H1 (cell line): ENCODE measurements around the gene FHAD1. TPM values are rescaled to one million over a fixed set of nuclear protein-coding genes. Genes with fewer than 3 reads are reported as not detected.
A peak's percentile ranks its signal among the peaks of the same experiment; 100 is the strongest.

Experiments used
- CTCF ChIA-PET: fragments of 300-600 bp; sonication (Branson Sonifier 250); formaldehyde crosslinking; loops from one replicate; lab custom pipeline; 2021; ENCODE audit not compliant: partially characterized antibody; lab: Charles Lee
- POLR2A ChIA-PET: fragments of 300-600 bp; sonication (Branson Sonifier 250); formaldehyde crosslinking; loops from one replicate; lab custom pipeline; 2021; ENCODE audit warnings: inconsistent platforms; ENCODE audit not compliant: partially characterized antibody; lab: Charles Lee
- DNase-seq, 2 experiments: peaks; one replicate each; pipeline versions ENCODE4 v3.0.0 to v3.0.0-alpha.2; 2010 to 2022; ENCODE audit warnings: low spot score in 2 of 2, low read depth in 1 of 2, mixed read lengths in 1 of 2
- FAIRE-seq: peaks from 2 replicates; lab custom pipeline; 2011; peaks lifted over from hg19 to GRCh38; lab: Jason Lieb, UNC
- H2AFZ ChIP-seq: 2 replicates; pipeline ENCODE4 v1.8.1; 2012; ENCODE audit warnings: low read length, inconsistent platforms
- H2AK5ac ChIP-seq: 2 replicates; pipeline ENCODE4 v1.6.1; 2013; ENCODE audit warnings: low read depth, low read length
- H2BK120ac ChIP-seq: replicated peaks from 2 replicates; pipeline ENCODE3; 2013; ENCODE audit warnings: low read depth, low read length, inconsistent platforms
- H2BK12ac ChIP-seq: 2 replicates; pipeline ENCODE4 v1.6.1; 2013; ENCODE audit warnings: low read depth, low read length
- H2BK15ac ChIP-seq: 2 replicates; pipeline ENCODE4 v1.6.1; 2013; ENCODE audit warnings: low read length
- H2BK20ac ChIP-seq: 2 replicates; pipeline ENCODE4 v1.6.1; 2013; ENCODE audit warnings: low read length
- H2BK5ac ChIP-seq: 2 replicates; pipeline ENCODE4 v1.6.1; 2013; ENCODE audit warnings: low read depth, low read length
- H3K14ac ChIP-seq: 2 replicates; pipeline ENCODE4 v1.6.1; 2013; ENCODE audit warnings: inconsistent platforms; ENCODE audit not compliant: insufficient read length
- H3K18ac ChIP-seq: 2 replicates; pipeline ENCODE4 v1.6.1; 2013; ENCODE audit warnings: low read length; ENCODE audit errors: extremely low read depth
- H3K23ac ChIP-seq: 2 replicates; pipeline ENCODE4 v1.6.1; 2013; ENCODE audit warnings: inconsistent platforms; ENCODE audit not compliant: insufficient read length
- H3K23me2 ChIP-seq: 2 replicates; pipeline ENCODE4 v1.6.1; 2013; ENCODE audit warnings: low read depth, low read length
- H3K27ac ChIP-seq: 2 replicates; pipeline ENCODE4 v1.6.1; 2011; ENCODE audit warnings: low read depth, low read length, inconsistent platforms
- H3K27me3 ChIP-seq, 4 experiments: replicated peaks in 1 of 4; 1 replicate in 1 of 4; 2 replicates in 3 of 4; pipeline versions ENCODE4 v1.6.1 to v1.8.1; 2011 to 2013; ENCODE audit warnings: low read length in 3 of 4, mild to moderate bottlenecking in 3 of 4, inconsistent platforms in 2 of 4, mixed read lengths in 2 of 4, moderate library complexity in 1 of 4; ENCODE audit not compliant: control insufficient read depth in 3 of 4, insufficient read depth in 3 of 4; ENCODE audit errors: extremely low read depth in 1 of 4
- H3K36me3 ChIP-seq, 4 experiments: 2 replicates each; pipeline versions ENCODE4 v1.6.1 to v1.8.1; 2011 to 2013; ENCODE audit warnings: mild to moderate bottlenecking in 4 of 4, low read length in 3 of 4, moderate library complexity in 2 of 4, control low read depth in 1 of 4, inconsistent platforms in 1 of 4; ENCODE audit not compliant: insufficient read depth in 4 of 4, control insufficient read depth in 2 of 4
- H3K4ac ChIP-seq: replicated peaks from 2 replicates; pipeline ENCODE3; 2013; ENCODE audit warnings: low read length, low read depth, mixed read lengths, inconsistent platforms; ENCODE audit not compliant: insufficient read length
- H3K4me1 ChIP-seq, 4 experiments: replicated peaks in 1 of 4; 1 replicate in 1 of 4; 2 replicates in 3 of 4; pipeline versions ENCODE4 v1.6.1 to v1.8.1; 2011 to 2013; ENCODE audit warnings: low read length in 3 of 4, inconsistent platforms in 2 of 4, mixed read lengths in 1 of 4; ENCODE audit not compliant: insufficient read depth in 4 of 4, control insufficient read depth in 3 of 4
- H3K4me2 ChIP-seq, 2 experiments: 2 replicates each; pipeline versions ENCODE4 v1.6.1 to v1.8.1; 2011 to 2013; ENCODE audit warnings: low read depth in 2 of 2, low read length in 2 of 2, control low read depth in 1 of 2, inconsistent platforms in 1 of 2, mild to moderate bottlenecking in 1 of 2; ENCODE audit not compliant: insufficient read depth in 1 of 2
- H3K4me3 ChIP-seq, 4 experiments: fragments of 200-600, 300-600 bp in 1 of 4; sonication (generic), shearing (Covaris generic), sonication (Bioruptor Twin) in 1 of 4; 2 replicates each; pipeline versions ENCODE4 v1.5.1 to v1.8.1; 2011 to 2016; ENCODE audit warnings: low read length in 4 of 4, low read depth in 3 of 4, control low read depth in 2 of 4, inconsistent platforms in 2 of 4, mild to moderate bottlenecking in 2 of 4, mixed read lengths in 1 of 4, moderate library complexity in 1 of 4; ENCODE audit not compliant: insufficient read depth in 2 of 4; ENCODE audit errors: extremely low read depth in 1 of 4
- H3K56ac ChIP-seq: replicated peaks from 2 replicates; pipeline ENCODE3; 2013; ENCODE audit warnings: low read depth, mild to moderate bottlenecking, mixed read lengths, low read length, inconsistent platforms; ENCODE audit not compliant: insufficient read length
- H3K79me1 ChIP-seq: 2 replicates; pipeline ENCODE4 v1.6.1; 2013; ENCODE audit warnings: low read depth, low read length, control low read depth
- H3K79me2 ChIP-seq, 2 experiments: 2 replicates each; pipeline versions ENCODE4 v1.6.1 to v1.8.1; 2012 to 2013; ENCODE audit warnings: low read length in 2 of 2, mild to moderate bottlenecking in 2 of 2, inconsistent platforms in 1 of 2; ENCODE audit not compliant: insufficient read depth in 2 of 2, control insufficient read depth in 1 of 2
- H3K9ac ChIP-seq, 4 experiments: replicated peaks in 1 of 4; 1 replicate in 1 of 4; 2 replicates in 3 of 4; pipeline versions ENCODE4 v1.6.1 to v1.8.1; 2011 to 2013; ENCODE audit warnings: low read depth in 3 of 4, low read length in 3 of 4, control low read depth in 2 of 4, mild to moderate bottlenecking in 2 of 4, moderate library complexity in 2 of 4, inconsistent platforms in 1 of 4; ENCODE audit errors: extremely low read depth in 1 of 4
- H3K9me3 ChIP-seq, 2 experiments: 2 replicates each; pipeline versions ENCODE4 v1.6.1 to v1.8.1; 2012 to 2013; ENCODE audit warnings: mild to moderate bottlenecking in 2 of 2, moderate library complexity in 2 of 2, control low read depth in 1 of 2, inconsistent platforms in 1 of 2, low read depth in 1 of 2, low read length in 1 of 2, mixed read lengths in 1 of 2; ENCODE audit not compliant: insufficient read depth in 2 of 2
- H4K20me1 ChIP-seq, 2 experiments: replicated peaks in 1 of 2; 2 replicates each; pipeline versions ENCODE3 to v1.8.1; 2011 to 2013; ENCODE audit warnings: inconsistent platforms in 2 of 2, low read length in 2 of 2, mild to moderate bottlenecking in 1 of 2; ENCODE audit not compliant: insufficient read depth in 2 of 2, control insufficient read depth in 1 of 2
- H4K5ac ChIP-seq: 2 replicates; pipeline ENCODE4 v1.6.1; 2013; ENCODE audit warnings: low read length, low read depth, mixed read lengths, inconsistent platforms; ENCODE audit not compliant: insufficient read length
- H4K8ac ChIP-seq: 2 replicates; pipeline ENCODE4 v1.8.0; 2013; ENCODE audit warnings: mild to moderate bottlenecking, moderate library complexity, low read length, inconsistent platforms; ENCODE audit not compliant: insufficient read depth; ENCODE audit errors: extremely low read depth
- H4K91ac ChIP-seq: replicated peaks from 2 replicates; pipeline ENCODE3; 2013; ENCODE audit warnings: low read length, mixed read lengths, inconsistent platforms; ENCODE audit not compliant: insufficient read length
- NRF1 ChIP-seq: IDR thresholded peaks from 2 replicates; pipeline ENCODE4 v1.6.1; 2011; ENCODE audit warnings: mild to moderate bottlenecking, low read depth, low read length, improper control_type of control experiment
- POLR2A ChIP-seq, 2 experiments: IDR thresholded peaks; 1 replicate in 1 of 2; 2 replicates in 1 of 2; pipeline ENCODE4 v1.6.1; 2011; ENCODE audit warnings: low read depth in 2 of 2, low read length in 2 of 2, mild to moderate bottlenecking in 2 of 2; ENCODE audit errors: control extremely low read depth in 1 of 2
- TBP ChIP-seq: IDR thresholded peaks from 2 replicates; pipeline ENCODE4 v1.6.1; 2011; ENCODE audit warnings: low read depth, low read length, improper control_type of control experiment
- whole genome bisulfite sequencing, 2 experiments: shearing (Covaris generic) in 1 of 2; methylation state at CpG; one replicate each; pipeline versions ENCODE4 v1.1.6 to v1.1.7; 2013 to 2015; ENCODE audit warnings: low lambda C conversion rate in 2 of 2, mixed read lengths in 2 of 2, inconsistent platforms in 1 of 2, low coverage in 1 of 2, missing lambda C conversion rate in 1 of 2; ENCODE audit not compliant: insufficient replicate concordance in 2 of 2, insufficient coverage in 1 of 2, insufficient read length in 1 of 2; ENCODE audit errors: extremely low coverage in 1 of 2, missing lambda C conversion rate in 1 of 2; 5-methylcytosine and 5-hydroxymethylcytosine counted together
- polyA plus RNA-seq, 7 experiments: library from polyadenylated mRNA; depleted of rRNA in 3 of 7; stranded (reverse) in 5 of 7; unstranded in 2 of 7; fragments of >200 nt in 5 of 7; fragments of 200-250 nt in 2 of 7; gene quantifications; 1 replicate in 5 of 7; 2 replicates in 1 of 7; 4 replicates in 1 of 7; pipeline versions ENCODE4 v1.2.1 to v1.2.3, GENCODE V29; 2011 to 2013; ENCODE audit warnings: missing spikeins in 2 of 7, mixed read lengths in 2 of 7
- total RNA-seq: library from RNA; stranded (reverse); fragmentation: NEBNext Ultra II Directional; extraction: Animal tissue kit (Norgen Biotek cat#: 25700); gene quantifications from 2 replicates; pipeline ENCODE4 v1.2.1, GENCODE V29; 2021

The FHAD1 gene
- total and polyA plus RNA-seq, 2 of the 8 experiments (the other 6 are each of a cell fraction or from before 2014, with no cell fraction given): 0.39 to 0.69 TPM

DNA sequence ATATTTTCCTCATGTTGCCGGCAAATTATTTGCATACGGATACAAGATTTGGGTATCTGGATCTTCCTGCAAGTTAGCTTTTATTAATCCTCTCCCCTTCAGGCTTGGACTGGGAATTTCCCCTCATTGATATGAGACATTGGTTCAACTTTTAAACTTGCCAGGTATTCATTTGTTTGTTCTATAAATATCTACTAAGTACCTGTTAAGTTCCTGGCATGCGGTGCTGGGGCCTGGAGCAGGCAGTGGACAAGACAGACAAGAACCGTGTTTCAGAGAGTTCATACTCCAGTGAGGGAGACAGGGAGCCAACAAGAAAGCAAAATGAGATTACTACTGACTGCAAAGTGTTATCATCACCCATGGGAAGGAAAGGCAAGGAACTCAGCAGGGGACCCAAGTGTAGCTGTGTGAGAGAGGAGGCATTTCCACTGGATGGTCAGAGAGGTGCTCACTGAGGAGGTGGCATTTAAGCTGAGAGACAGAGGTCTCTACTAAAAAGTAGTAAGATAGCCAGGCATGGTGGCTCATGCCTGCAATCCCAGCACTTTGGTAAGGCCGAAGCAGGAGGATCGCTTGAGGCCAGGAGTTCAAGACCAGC is 39.1 kb upstream of the FHAD1 start:
- Histone ChIP-seq H2BK120ac (peak overlapping the region; percentile 85), H3K79me1 (no peaks in the 10 kb centered on the region), H3K23me2 (peaks cover 9% of the 10 kb centered on the region), H4K91ac (peak overlapping the region; percentile 89), H2BK5ac (peak overlapping the region; percentile 95), H3K4me1 (peaks cover 18 to 38% (median 32%) of the 10 kb centered on the region in 4 experiments), H3K27me3 (no peaks in the 10 kb centered on the region), H3K23ac (no peak overlapping the region), H4K20me1 (peaks cover 0 to 4% of the 10 kb centered on the region in 2 experiments), H2AFZ (no peak overlapping the region), H3K9ac (no peak overlapping the region; a peak in 1 of 7 replicates), H3K4ac (peak overlapping the region; percentile 58), H3K56ac (peak overlapping the region; percentile 40), H3K79me2 (peaks cover 0 to 13% of the 10 kb centered on the region in 2 experiments; a peak in 2 of 4 replicates), H2BK12ac (no peak overlapping the region), H4K8ac (no peak overlapping the region; the same call in 1 of the 2 replicates), H2BK20ac (peak overlapping the region; percentile 99), H3K27ac (0 out of 2 replicates have a peak overlapping the region, but pooled peaks have one; percentile 75), H3K9me3 (no peaks in the 10 kb centered on the region), H3K14ac (no peak overlapping the region), H3K36me3 (no peaks in the 10 kb centered on the region; a peak in 1 of 8 replicates), H2AK5ac (peak overlapping the region; percentile 94; the same call in 1 of the 2 replicates), H2BK15ac (peak overlapping the region; percentile 36; the same call in 1 of the 2 replicates), H3K4me3 (peak overlapping the region in 1 of 4 experiments; percentile 48; a peak in 3 of 8 replicates), H3K18ac (peak overlapping the region; percentile 71), H4K5ac (peak overlapping the region; percentile 90), H3K4me2 (peak overlapping the region; percentile 72 to 98)
- CTCF ChIA-PET: interaction anchor here (2.0 kb wide), 1 partner anchor 79 kb away, joined by 5 read pairs; no protein-coding TSS in a partner anchor
- DNase-seq (no peak), FAIRE-seq (no peak)
- 78% methylated on average over 6 of the region's 6 CpGs; no CpG with 5 or more reads in 1 of the 2 experiments for WGBS, 2 experiments
- no peak for TF ChIP-seq TBP
- no peak for TF ChIP-seq NRF1
- TF ChIP-seq POLR2A (IDR thresholded peaks at IDR 0.05; ENCODE audit: control extremely low read depth in 1 of 2, low read depth in 2 of 2, low read length in 2 of 2): no peak
- POLR2A ChIA-PET: interaction anchor here (0.8 kb wide), 1 partner anchor 10 kb away, joined by 3 read pairs; no protein-coding TSS in a partner anchor
